ENCODE data around the gene PARD3B.

- TF ChIP-seq POLR2A (IDR thresholded peaks at IDR 0.05; ENCODE audit: low read depth, low read length) (no peak), POLR2AphosphoS5 (IDR thresholded peaks at IDR 0.05; ENCODE audit: low read depth, low read length) (no peak)
Observed at GRCh38 chr2:204496779-204497178, 48.5 kb upstream of the PARD3B start.

Data from GM12891 (cell line).